Measurements from ENCODE around the gene FAM193B.
"Not testable (repeated sequence)": the region's sequence is repeated elsewhere in the genome, so short reads cannot be mapped to it uniquely, and the experiment has no call there.

Gene FAM193B

DNA sequence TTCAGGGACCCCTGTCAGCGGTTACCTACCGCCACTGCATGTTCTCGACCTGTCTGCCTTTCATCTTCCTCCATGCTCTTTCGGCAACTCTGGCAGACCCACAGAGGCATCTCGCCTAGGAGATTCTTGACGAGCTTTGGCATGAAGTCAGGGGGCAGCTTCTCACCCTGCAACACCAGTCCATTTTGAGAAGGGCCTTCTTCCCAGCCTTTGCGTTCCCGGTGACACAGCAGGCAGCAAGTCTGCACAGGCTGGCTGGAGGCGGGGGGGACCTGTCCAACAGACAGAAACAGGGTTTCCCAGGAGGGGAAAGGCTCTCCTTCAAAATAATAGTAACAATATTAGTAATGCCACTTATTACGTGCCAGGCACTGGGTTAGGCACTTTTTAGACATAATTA is 15.5 kb downstream of the FAM193B start:
- TF ChIP-seq POLR2A (IDR thresholded peaks at IDR 0.05; ENCODE audit: low read length) (no peak), GATA1 (IDR thresholded peaks at IDR 0.05; ENCODE audit: low read depth, low read length) (no peak)
- DNase-seq: no peak

DNA sequence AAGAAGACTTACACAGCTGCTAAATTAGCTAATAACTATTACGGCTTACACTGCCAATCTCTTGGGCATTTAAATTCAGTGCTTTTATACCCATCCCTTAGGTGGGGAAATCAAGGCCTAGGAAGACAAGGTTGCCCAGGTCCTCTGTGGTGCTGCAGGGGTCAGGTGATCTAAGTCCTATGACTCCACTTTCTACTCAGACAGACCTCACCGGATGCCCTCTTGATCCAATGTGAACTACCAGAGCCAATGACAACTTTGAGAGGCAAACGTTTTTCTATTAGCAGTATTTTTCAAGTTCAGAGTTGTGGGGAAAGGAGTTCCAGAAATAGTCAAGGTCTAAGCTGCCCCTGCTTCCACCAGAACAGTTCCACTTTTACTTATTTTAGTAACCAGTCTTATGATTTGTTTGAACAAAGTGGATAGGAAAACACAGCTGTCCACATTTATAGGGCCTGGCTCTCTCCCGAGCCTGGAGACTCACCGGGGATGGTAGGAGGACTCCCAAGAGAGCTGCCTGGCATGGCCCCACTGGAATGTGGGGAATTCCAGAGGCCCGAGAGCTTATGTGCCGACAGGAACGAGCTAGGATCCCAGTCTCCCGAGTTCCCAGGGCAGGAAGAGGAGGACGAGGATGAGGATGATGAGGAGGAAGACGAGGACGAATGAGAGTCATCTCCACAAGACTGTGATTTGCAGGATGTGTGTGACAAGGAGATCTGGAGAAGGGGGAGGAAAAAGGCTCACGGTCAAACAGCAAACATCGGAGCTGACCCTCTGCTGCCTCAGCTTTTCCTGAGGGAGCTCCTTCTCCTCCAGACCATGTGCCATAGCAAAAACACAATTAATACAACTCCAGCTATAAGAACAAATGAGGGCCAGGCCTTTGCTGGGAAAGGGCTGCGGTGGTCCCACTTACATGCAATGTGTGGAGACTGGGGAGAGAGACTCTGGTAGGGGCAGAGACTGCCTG is 16.7 kb downstream of the FAM193B start:
- no peak for DNase-seq

GRCh38 chr5:177536386-177536785 is 18.0 kb downstream of the FAM193B start:
- TF ChIP-seq POLR2A (IDR thresholded peaks at IDR 0.05; ENCODE audit: low read length) (no peak), GATA1 (IDR thresholded peaks at IDR 0.05; ENCODE audit: low read depth, low read length) (no peak)
- DNase-seq: no peak

More for the DNA sequence above, 16.7 kb downstream of the FAM193B start:
- TF ChIP-seq GATA1 (IDR thresholded peaks at IDR 0.05; ENCODE audit: low read depth, low read length) (no peak), POLR2A (IDR thresholded peaks at IDR 0.05; ENCODE audit: low read length) (no peak)

GRCh38 chr5:177535125-177535524 is 19.2 kb downstream of the FAM193B start:
- DNase-seq: no peak
- no peak for TF ChIP-seq GATA1 (IDR thresholded peaks at IDR 0.05; ENCODE audit: low read depth, low read length)
- TF ChIP-seq POLR2A (IDR thresholded peaks at IDR 0.05; ENCODE audit: low read length): no peak

DNA sequence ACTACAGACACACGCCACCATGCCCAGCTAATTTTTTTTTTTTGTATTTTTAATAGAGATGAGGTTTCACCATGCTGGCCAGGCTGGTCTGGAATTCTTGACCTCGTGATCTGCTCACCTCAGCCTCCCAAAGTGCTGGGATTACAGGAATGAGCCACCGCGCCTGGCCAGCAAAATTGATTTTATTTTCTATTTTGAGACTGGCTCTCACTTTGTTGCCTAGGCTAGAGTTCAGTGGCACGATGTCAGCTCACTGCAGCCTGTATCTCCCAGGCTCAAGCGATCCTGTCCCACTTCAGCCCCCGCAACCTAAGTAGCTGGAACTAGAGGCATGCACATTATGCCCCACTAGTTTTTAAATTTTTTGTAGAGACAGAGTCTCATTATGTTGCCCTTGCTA is 19.9 kb downstream of the FAM193B start:
- DNase-seq: not testable (repeated sequence)

DNA sequence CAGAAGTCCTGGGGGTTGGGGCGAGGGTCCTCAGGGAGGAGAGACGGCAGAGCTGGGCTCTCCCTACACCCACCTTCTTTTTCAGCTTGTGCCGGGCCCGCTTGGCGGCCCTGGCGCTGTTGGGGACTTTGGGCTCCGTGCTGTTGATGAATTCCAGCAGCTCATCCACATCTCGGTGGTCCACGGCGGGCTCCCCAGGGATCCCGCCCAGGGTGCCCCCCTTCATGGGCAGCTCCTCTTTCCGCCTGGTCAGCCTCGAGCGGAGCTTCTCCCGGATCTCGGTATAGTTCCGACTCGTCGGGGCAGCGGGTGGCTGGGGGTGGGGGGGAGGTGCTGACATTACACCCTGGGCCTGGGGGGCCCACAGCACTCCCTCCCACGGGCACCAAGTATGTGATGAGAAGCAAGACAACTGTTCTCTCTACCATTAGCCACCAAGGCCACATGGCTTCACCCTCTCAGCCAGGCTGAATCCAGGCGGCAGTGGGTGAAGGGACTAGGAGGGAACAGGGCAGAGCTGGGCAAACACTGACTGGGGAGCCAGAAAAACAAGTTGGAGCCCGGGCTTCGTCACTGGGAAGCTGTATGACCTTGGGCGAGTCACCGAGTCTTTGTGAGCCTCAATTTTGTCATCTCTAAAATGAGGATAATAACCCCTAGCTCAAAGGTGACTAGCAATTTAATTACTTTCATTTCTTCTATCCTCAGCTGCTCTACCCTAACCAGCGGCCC is 23.0 kb downstream of the FAM193B start:
- no peak for DNase-seq
- TF ChIP-seq POLR2A (IDR thresholded peaks at IDR 0.05; ENCODE audit: low read length) (no peak), GATA1 (IDR thresholded peaks at IDR 0.05; ENCODE audit: low read depth, low read length) (no peak)

GRCh38 chr5:177530638-177531037 is 23.7 kb downstream of the FAM193B start:
- no peak for DNase-seq
- TF ChIP-seq POLR2A (IDR thresholded peaks at IDR 0.05; ENCODE audit: low read length) (no peak), GATA1 (IDR thresholded peaks at IDR 0.05; ENCODE audit: low read depth, low read length) (no peak)

GRCh38 chr5:177529247-177530203 is 24.8 kb downstream of the FAM193B start:
- TF ChIP-seq GATA1 (IDR thresholded peaks at IDR 0.05; ENCODE audit: low read depth, low read length): no peak
- TF ChIP-seq POLR2A (IDR thresholded peaks at IDR 0.05; ENCODE audit: low read length): no peak
- DNase-seq: peak; percentile 79 to 91

DNA sequence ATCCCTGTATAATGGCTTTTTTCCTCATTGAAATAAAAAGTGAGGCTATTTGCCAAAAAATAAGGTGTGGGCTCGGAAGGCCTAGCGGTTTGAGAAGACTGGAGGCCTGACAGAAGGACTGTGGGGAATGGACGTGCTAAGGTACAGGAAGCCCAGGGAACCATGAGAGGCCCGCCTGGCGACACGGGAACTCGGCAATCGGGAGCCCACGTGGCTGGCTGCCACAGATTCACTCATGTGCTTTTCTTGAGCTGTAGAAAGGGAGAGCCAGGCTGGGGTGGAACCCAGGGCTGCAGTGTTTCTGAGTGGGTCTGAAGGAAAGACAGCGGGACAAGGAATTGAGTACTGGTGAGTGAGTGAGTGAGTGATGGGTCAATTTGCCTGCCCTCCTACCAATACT is 25.7 kb downstream of the FAM193B start:
- TF ChIP-seq POLR2A (IDR thresholded peaks at IDR 0.05; ENCODE audit: low read length) (no peak), GATA1 (IDR thresholded peaks at IDR 0.05; ENCODE audit: low read depth, low read length) (no peak)
- no peak for DNase-seq

DNA sequence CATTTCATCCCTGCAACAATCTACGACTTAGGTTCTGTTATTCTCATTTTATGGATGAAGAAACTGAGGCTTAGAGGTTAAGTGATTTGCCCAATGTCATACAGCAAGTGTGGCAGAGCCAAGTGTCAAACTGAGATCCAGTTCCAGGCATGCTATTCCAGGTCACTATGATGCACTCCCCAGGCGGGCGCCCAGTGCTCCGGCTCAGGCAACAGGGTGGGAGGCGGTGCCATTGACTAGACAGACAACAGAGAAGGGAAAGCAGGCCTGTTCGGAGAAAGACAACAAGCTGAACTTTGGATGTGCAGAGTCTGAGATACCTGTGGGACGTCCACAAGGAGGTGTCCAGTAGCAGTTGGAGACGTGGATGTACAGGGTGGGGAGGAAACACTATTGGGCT is 26.8 kb downstream of the FAM193B start:
- TF ChIP-seq GATA1 (IDR thresholded peaks at IDR 0.05; ENCODE audit: low read depth, low read length) (no peak), POLR2A (IDR thresholded peaks at IDR 0.05; ENCODE audit: low read length) (no peak)
- DNase-seq: no peak

- no peak for TF ChIP-seq POLR2A (IDR thresholded peaks at IDR 0.05; ENCODE audit: low read length)
- no peak for TF ChIP-seq GATA1 (IDR thresholded peaks at IDR 0.05; ENCODE audit: low read depth, low read length)
- no peak for DNase-seq
Measured at GRCh38 chr5:177526791-177527190, 27.6 kb downstream of the FAM193B start.

- DNase-seq: no peak
- TF ChIP-seq GATA1 (IDR thresholded peaks at IDR 0.05; ENCODE audit: low read depth, low read length) (no peak), POLR2A (IDR thresholded peaks at IDR 0.05; ENCODE audit: low read length) (no peak)
Measured at GRCh38 chr5:177526191-177526590, 28.2 kb downstream of the FAM193B start.

DNA sequence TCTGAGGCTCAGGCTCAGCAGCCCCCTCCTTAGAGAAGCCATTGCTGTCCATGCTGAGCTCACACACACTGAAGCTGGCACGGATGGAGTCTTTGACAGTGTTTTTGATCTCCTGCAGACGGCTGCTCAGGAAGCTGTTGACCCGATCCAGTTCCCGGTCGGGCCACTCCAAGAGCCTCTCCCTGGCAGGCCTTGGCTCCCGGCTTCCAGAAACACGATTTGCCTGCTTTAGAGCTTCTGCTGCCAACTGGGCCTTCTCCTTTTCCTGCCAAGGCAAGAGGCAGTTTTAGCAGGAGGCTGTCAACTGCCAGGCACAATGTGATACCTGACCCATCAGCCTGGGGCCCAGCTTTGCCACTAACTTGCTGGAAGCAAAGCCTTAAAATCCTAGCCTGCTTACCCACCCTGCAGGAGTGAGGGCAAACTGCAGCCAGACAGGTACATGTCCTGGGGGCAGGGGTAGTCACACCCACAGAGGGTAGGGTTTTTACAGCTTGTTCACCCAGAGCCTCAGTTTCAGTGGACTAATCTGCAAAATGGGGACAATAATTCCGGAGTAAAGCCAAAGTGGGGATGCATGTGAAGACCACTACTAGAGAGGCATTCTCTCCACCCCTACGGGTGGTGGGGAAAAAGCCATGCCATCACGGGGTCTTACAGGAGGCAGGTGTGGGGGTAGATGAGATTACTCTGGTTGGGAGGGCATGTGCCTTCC is 29.3 kb downstream of the FAM193B start:
- DNase-seq: no peak
- TF ChIP-seq GATA1 (IDR thresholded peaks at IDR 0.05; ENCODE audit: low read depth, low read length): no peak
- no peak for TF ChIP-seq POLR2A (IDR thresholded peaks at IDR 0.05; ENCODE audit: low read length)

Measured in erythroblast (primary cell).